HEK293 (cell line): ENCODE results near the gene SLC2A11.
A peak's percentile ranks its signal among the peaks of the same experiment; 100 is the strongest.
"Not testable (repeated sequence)": the region's sequence is repeated elsewhere in the genome, so short reads cannot be mapped to it uniquely, and the experiment has no call there.

Source experiments
- CTCF ChIA-PET: fragments of 350-600 bp; formaldehyde crosslinking; extraction: SDS; loops from one replicate; lab custom pipeline; 2021; ENCODE audit warnings: antibody characterized with exemption; lab: Yijun Ruan, JAX
- POLR2A ChIA-PET: fragments of 300-600 bp; formaldehyde crosslinking; extraction: SDS; loops from one replicate; lab custom pipeline; 2020; ENCODE audit warnings: antibody characterized with exemption, inconsistent platforms; lab: Yijun Ruan, JAX
- H3K27ac ChIP-seq: fragments of 200-500 bp; sonication (Bioruptor generic); 2 replicates; pipeline ENCODE4 v1.5.1; 2014; ENCODE audit warnings: low read depth, low read length, control low read depth, inconsistent platforms; ENCODE audit errors: extremely low read depth
- H3K36me3 ChIP-seq, 2 experiments: fragments of 200-500 bp in 1 of 2; sonication (Bioruptor generic) in 1 of 2; 1 replicate in 1 of 2; 2 replicates in 1 of 2; pipeline ENCODE4 v1.5.1; 2014 to 2017; ENCODE audit warnings: inconsistent platforms in 2 of 2, low read length in 2 of 2; ENCODE audit not compliant: control insufficient read depth in 2 of 2, insufficient read depth in 1 of 2
- H3K4me1 ChIP-seq: fragments of 200-500 bp; sonication (Bioruptor generic); 2 replicates; pipeline ENCODE4 v1.5.1; 2014; ENCODE audit warnings: mild to moderate bottlenecking, low read length, inconsistent platforms; ENCODE audit not compliant: control insufficient read depth, insufficient read depth
- H3K4me3 ChIP-seq: 2 replicates; pipeline ENCODE4 v1.5.1; 2011; ENCODE audit warnings: low read depth, mild to moderate bottlenecking, control low read depth, low read length, moderate library complexity
- H3K9me3 ChIP-seq: fragments of 200-500 bp; sonication (Bioruptor generic); 2 replicates; pipeline ENCODE4 v1.5.1; 2014; ENCODE audit warnings: low read depth, low read length, inconsistent platforms; ENCODE audit not compliant: control insufficient read depth, insufficient read depth
- ELK4 ChIP-seq: IDR thresholded peaks from 2 replicates; pipeline ENCODE4 v1.6.1; 2011; ENCODE audit warnings: mild to moderate bottlenecking, low read depth, low read length, borderline replicate concordance
- PRDM10 ChIP-seq: fragments of 450-650 bp; formaldehyde crosslinking; IDR thresholded peaks from 2 replicates; pipeline ENCODE4 v1.5.1; 2016; ENCODE audit warnings: missing biosample characterization, missing genetic modification characterization
- TSHZ1 ChIP-seq: fragments of 450-650 bp; formaldehyde crosslinking; IDR thresholded peaks from 2 replicates; pipeline ENCODE4 v1.5.1; 2016; ENCODE audit warnings: missing biosample characterization, missing genetic modification characterization, borderline replicate concordance
- ZNF138 ChIP-seq: fragments of 450-650 bp; formaldehyde crosslinking; IDR thresholded peaks from 2 replicates; pipeline ENCODE4 v1.5.1; 2016; ENCODE audit warnings: missing biosample characterization, missing genetic modification characterization, borderline replicate concordance
- ZNF148 ChIP-seq: fragments of 450-650 bp; formaldehyde crosslinking; IDR thresholded peaks from 2 replicates; pipeline ENCODE4 v1.5.0; 2017; ENCODE audit warnings: missing biosample characterization, missing genetic modification characterization, borderline replicate concordance
- ZNF335 ChIP-seq: fragments of 450-650 bp; formaldehyde crosslinking; conservative IDR thresholded peaks from 2 replicates; pipeline ENCODE4 v1.5.1; 2016; ENCODE audit warnings: missing biosample characterization, missing genetic modification characterization
- ZNF544 ChIP-seq: fragments of 450-650 bp; formaldehyde crosslinking; IDR thresholded peaks from 2 replicates; pipeline ENCODE4 v1.5.0; 2017; ENCODE audit warnings: missing biosample characterization, missing genetic modification characterization
- ZNF768 ChIP-seq: fragments of 450-650 bp; formaldehyde crosslinking; IDR thresholded peaks from 2 replicates; pipeline ENCODE4 v1.5.1; 2018; ENCODE audit warnings: missing biosample characterization, mild to moderate bottlenecking, missing genetic modification characterization
- ZNF792 ChIP-seq: fragments of 450-650 bp; formaldehyde crosslinking; IDR thresholded peaks from 2 replicates; pipeline ENCODE4 v1.5.1; 2016; ENCODE audit warnings: missing biosample characterization, missing genetic modification characterization
- ZSCAN16 ChIP-seq: fragments of 450-650 bp; formaldehyde crosslinking; IDR thresholded peaks from 2 replicates; pipeline ENCODE4 v1.5.1; 2016; ENCODE audit warnings: missing biosample characterization, missing genetic modification characterization
- ZSCAN4 ChIP-seq: fragments of 450-650 bp; formaldehyde crosslinking; IDR thresholded peaks from 2 replicates; pipeline ENCODE4 v1.5.1; 2017; ENCODE audit warnings: missing biosample characterization, missing genetic modification characterization

SLC2A11 gene

GRCh38 chr22:23864499-23865154 is 7.0 kb downstream of the SLC2A11 start:
- peaks cover 8 to 19% of the 10 kb centered on the region in 2 experiments; a peak in 2 of 3 replicates for H3K36me3 ChIP-seq
- ChIA-PET CTCF (interaction anchor here (0.6 to 4.0 kb wide), 5 partner anchors 14 to 38 kb away, joined by 3 to 24 read pairs (median 4); partner anchors contain the start of gene MIF), POLR2A (interaction anchor here (1.4 kb wide), 1 partner anchor 30 kb away, joined by 4 read pairs; the partner anchor contains the start of gene MIF)
- H3K4me3 ChIP-seq, H3K9me3 ChIP-seq, H3K4me1 ChIP-seq, H3K27ac ChIP-seq: not testable (repeated sequence)
- TF ChIP-seq PRDM10 (tag by site-specific recombination), result peak; percentile 75

- POLR2A ChIA-PET, result interaction anchor here (1.0 kb wide), 1 partner anchor 26 kb away, joined by 4 read pairs; the partner anchor contains the start of gene MIF
- H3K9me3 ChIP-seq, result no peaks in the 10 kb centered on the region
- CTCF ChIA-PET, result interaction anchor here (2.4 to 3.5 kb wide), 3 partner anchors 12 to 26 kb away, joined by 9 to 11 read pairs (median 10); partner anchors contain the start of genes MIF and SLC2A11
- TF ChIP-seq ELK4 (no peak), ZNF148 (tag by site-specific recombination) (no peak), TSHZ1 (tag by site-specific recombination) (no peak), ZSCAN16 (no peak), ZSCAN4 (tag by site-specific recombination) (no peak), ZNF768 (no peak), ZNF138 (no peak), ZNF335 (tag by site-specific recombination) (no peak), ZNF792 (tag by site-specific recombination) (no peak), ZNF544 (tag by site-specific recombination) (no peak)
- no peak overlapping the region for H3K27ac ChIP-seq
- H3K4me1 ChIP-seq, result no peaks in the 10 kb centered on the region
- no peak overlapping the region for H3K4me3 ChIP-seq
- H3K36me3 ChIP-seq, result peaks cover 10 to 26% of the 10 kb centered on the region in 2 experiments; a peak in 2 of 3 replicates
Observed at GRCh38 chr22:23868580-23868979, 10.9 kb downstream of the SLC2A11 start.
